Vagina (tissue), 2 donors: Measurements from ENCODE around the gene PIK3CG.

ENCODE experiments used
- CTCF ChIP-seq, 3 experiments: fragments of 450-650 bp in 2 of 3; fragments of 200-600 bp in 1 of 3; sonication (generic) in 1 of 3; IDR thresholded peaks; one replicate each; pipeline ENCODE4 v1.5.1; 2017 to 2019; ENCODE audit warnings: antibody characterized with exemption in 3 of 3, mild to moderate bottlenecking in 2 of 3, moderate library complexity in 2 of 3
- POLR2A ChIP-seq, 2 donors: fragments of 450-650 bp; IDR thresholded peaks; one replicate each; pipeline ENCODE4 v1.6.1; 2017; ENCODE audit warnings: antibody characterized with exemption in 2 of 2, mild to moderate bottlenecking in 2 of 2, moderate library complexity in 2 of 2

- TF ChIP-seq POLR2A (IDR thresholded peaks at IDR 0.05) (no peak), CTCF (IDR thresholded peaks at IDR 0.05) (no peak)
Observed at GRCh38 chr7:106864298-106865081, 592 bp upstream of the PIK3CG start.
